ENCODE data around the gene KIFAP3. TPM values are rescaled to one million over a fixed set of nuclear protein-coding genes. Genes with fewer than 3 reads are reported as not detected.
"Not testable (repeated sequence)": the region's sequence is repeated elsewhere in the genome, so short reads cannot be mapped to it uniquely, and the experiment has no call there.

The KIFAP3 gene
- total and polyA plus RNA-seq, 2 of the 8 experiments (the other 6 are each of a cell fraction or from before 2014, with no cell fraction given): 1.3 to 3.2 TPM

- H2AK5ac ChIP-seq (ENCODE audit: low read depth, low read length); H3K79me1 ChIP-seq (ENCODE audit: low read depth, low read length); POLR2A ChIA-PET (ENCODE audit: partially characterized antibody); H3K27me3 ChIP-seq (replicated peaks in 1 of 4; ENCODE audit: control insufficient read depth in 3 of 4, extremely low read depth in 1 of 4, insufficient read depth in 3 of 4, low read length in 3 of 4); H4K91ac ChIP-seq (replicated peaks; ENCODE audit: insufficient read length, low read length); H3K14ac ChIP-seq (ENCODE audit: insufficient read length); H4K20me1 ChIP-seq (replicated peaks in 1 of 2; ENCODE audit: control insufficient read depth in 1 of 2, insufficient read depth in 2 of 2, low read length in 2 of 2); H2BK12ac ChIP-seq (ENCODE audit: low read depth, low read length); H3K36me3 ChIP-seq (ENCODE audit: control insufficient read depth in 2 of 4, insufficient read depth in 4 of 4, low read length in 3 of 4); H3K9ac ChIP-seq (replicated peaks in 1 of 4; ENCODE audit: extremely low read depth in 1 of 4, low read depth in 3 of 4, low read length in 3 of 4); H3K23ac ChIP-seq (ENCODE audit: insufficient read length); H2BK20ac ChIP-seq (ENCODE audit: low read length); H4K8ac ChIP-seq (ENCODE audit: extremely low read depth, insufficient read depth, low read length); H3K27ac ChIP-seq (ENCODE audit: low read depth, low read length); H2BK120ac ChIP-seq (replicated peaks; ENCODE audit: low read depth, low read length); H3K4me2 ChIP-seq (ENCODE audit: insufficient read depth in 1 of 2, low read depth in 2 of 2, low read length in 2 of 2); H3K18ac ChIP-seq (ENCODE audit: extremely low read depth, low read length); H3K4ac ChIP-seq (replicated peaks; ENCODE audit: insufficient read length, low read depth, low read length); H3K9me3 ChIP-seq (ENCODE audit: insufficient read depth in 2 of 2, low read depth in 1 of 2, low read length in 1 of 2); H2BK15ac ChIP-seq (ENCODE audit: low read length); H2BK5ac ChIP-seq (ENCODE audit: low read depth, low read length); H3K4me1 ChIP-seq (replicated peaks in 1 of 4; ENCODE audit: control insufficient read depth in 3 of 4, insufficient read depth in 4 of 4, low read length in 3 of 4); H3K23me2 ChIP-seq (ENCODE audit: low read depth, low read length); FAIRE-seq; H3K79me2 ChIP-seq (ENCODE audit: control insufficient read depth in 1 of 2, insufficient read depth in 2 of 2, low read length in 2 of 2); DNase-seq (ENCODE audit: low read depth in 1 of 2, low spot score in 2 of 2); H4K5ac ChIP-seq (ENCODE audit: insufficient read length, low read depth, low read length); H3K56ac ChIP-seq (replicated peaks; ENCODE audit: insufficient read length, low read depth, low read length); H2AFZ ChIP-seq (ENCODE audit: low read length); H3K4me3 ChIP-seq (ENCODE audit: extremely low read depth in 1 of 4, insufficient read depth in 2 of 4, low read depth in 3 of 4, low read length in 4 of 4): not testable (repeated sequence)
- CTCF ChIA-PET (ENCODE audit: partially characterized antibody): interaction anchor here (1.4 kb wide), 1 partner anchor 771 kb away, joined by 4 read pairs; no protein-coding TSS in a partner anchor
- 91% methylated on average over 9 of the region's 9 CpGs; no CpG with 5 or more reads in 1 of the 2 experiments for WGBS, 2 experiments (ENCODE audit: extremely low coverage in 1 of 2, insufficient coverage in 1 of 2, insufficient read length in 1 of 2, insufficient replicate concordance in 2 of 2, low coverage in 1 of 2, low lambda C conversion rate in 2 of 2, missing lambda C conversion rate in 1 of 2)
Measured at GRCh38 chr1:169918220-169918619, 156.3 kb downstream of the KIFAP3 start.

Data from H1 (cell line).